Measurements from ENCODE around the gene YY2.

GRCh38 chrX:21885568-21885967 is 29.8 kb downstream of the YY2 start:
- TF ChIP-seq POLR2A (IDR thresholded peaks at IDR 0.05) (no peak), CTCF (IDR thresholded peaks at IDR 0.05) (no peak)

Data from testis (tissue), 2 donors.